H9 (cell line): ENCODE results near the gene ADAMTSL3. TPM values are rescaled to one million over a fixed set of nuclear protein-coding genes. Genes with fewer than 3 reads are reported as not detected.

Source experiments
- DNase-seq: peaks from one replicate; pipeline ENCODE4 v3.0.0-alpha.2; 2017
- H2AFZ ChIP-seq: one replicate; pipeline ENCODE4 v1.6.1; 2013; ENCODE audit warnings: mild to moderate bottlenecking, low read length, control low read depth, moderate library complexity
- H2AK5ac ChIP-seq: 2 replicates; pipeline ENCODE4 v1.6.1; 2013; ENCODE audit warnings: low read length, control low read depth, mixed read lengths; ENCODE audit not compliant: insufficient read length
- H2BK120ac ChIP-seq: one replicate; pipeline ENCODE4 v1.6.1; 2013; ENCODE audit warnings: low read depth, mild to moderate bottlenecking, low read length, control low read depth, inconsistent platforms; ENCODE audit not compliant: poor library complexity, severe bottlenecking
- H2BK12ac ChIP-seq: 2 replicates; pipeline ENCODE4 v1.6.1; 2013; ENCODE audit warnings: low read length, control low read depth, mixed read lengths, low read depth; ENCODE audit not compliant: insufficient read length
- H2BK15ac ChIP-seq: 2 replicates; pipeline ENCODE4 v1.6.1; 2013; ENCODE audit warnings: low read depth, low read length, control low read depth
- H2BK20ac ChIP-seq: one replicate; pipeline ENCODE4 v1.6.1; 2013; ENCODE audit warnings: low read depth, mild to moderate bottlenecking, low read length, control low read depth, inconsistent platforms; ENCODE audit not compliant: poor library complexity, severe bottlenecking
- H2BK5ac ChIP-seq: 2 replicates; pipeline ENCODE4 v1.6.1; 2013; ENCODE audit warnings: low read length, control low read depth, mixed read lengths; ENCODE audit not compliant: insufficient read length
- H3K14ac ChIP-seq: 2 replicates; pipeline ENCODE4 v1.6.1; 2013; ENCODE audit warnings: low read length, control low read depth; ENCODE audit not compliant: insufficient read depth
- H3K18ac ChIP-seq: 2 replicates; pipeline ENCODE4 v1.6.1; 2013; ENCODE audit warnings: low read depth, mild to moderate bottlenecking, mixed read lengths, low read length, control low read depth; ENCODE audit not compliant: insufficient read length
- H3K23ac ChIP-seq: 2 replicates; pipeline ENCODE4 v1.6.1; 2013; ENCODE audit warnings: low read length, control low read depth, mixed read lengths, low read depth; ENCODE audit not compliant: insufficient read length
- H3K23me2 ChIP-seq: 2 replicates; pipeline ENCODE4 v1.6.1; 2013; ENCODE audit warnings: low read depth, mild to moderate bottlenecking, mixed read lengths, low read length, control low read depth; ENCODE audit not compliant: insufficient read length, poor library complexity, severe bottlenecking
- H3K27ac ChIP-seq: 2 replicates; pipeline ENCODE4 v1.5.1; 2013; ENCODE audit warnings: low read length, control low read depth, mixed read lengths, low read depth; ENCODE audit not compliant: insufficient read length
- H3K27me3 ChIP-seq: 2 replicates; pipeline ENCODE4 v1.6.1; 2013; ENCODE audit warnings: low read length, control low read depth, inconsistent platforms; ENCODE audit not compliant: insufficient read depth
- H3K4ac ChIP-seq: 2 replicates; pipeline ENCODE4 v1.6.1; 2013; ENCODE audit warnings: low read depth, mild to moderate bottlenecking, control low read depth, inconsistent platforms, low read length, moderate library complexity
- H3K4me1 ChIP-seq: 2 replicates; pipeline ENCODE4 v1.6.1; 2013; ENCODE audit warnings: low read length, control low read depth, inconsistent platforms; ENCODE audit not compliant: insufficient read depth
- H3K4me2 ChIP-seq: 2 replicates; pipeline ENCODE4 v1.6.1; 2013; ENCODE audit warnings: low read length, control low read depth, mixed read lengths; ENCODE audit not compliant: insufficient read length, insufficient read depth
- H3K56ac ChIP-seq: 2 replicates; pipeline ENCODE4 v1.6.1; 2013; ENCODE audit warnings: low read depth, mild to moderate bottlenecking, mixed read lengths, low read length, control low read depth; ENCODE audit not compliant: insufficient read length
- H3K79me1 ChIP-seq: 2 replicates; pipeline ENCODE4 v1.6.1; 2013; ENCODE audit warnings: low read depth, mild to moderate bottlenecking, moderate library complexity, low read length, control low read depth, inconsistent platforms; ENCODE audit not compliant: insufficient read depth, poor library complexity, severe bottlenecking
- H3K79me2 ChIP-seq: 2 replicates; pipeline ENCODE4 v1.6.1; 2013; ENCODE audit warnings: low read length, control low read depth, inconsistent platforms; ENCODE audit not compliant: insufficient read depth
- H3K9ac ChIP-seq: 2 replicates; pipeline ENCODE4 v1.6.1; 2013; ENCODE audit warnings: low read length, control low read depth, mixed read lengths; ENCODE audit not compliant: insufficient read length; ENCODE audit errors: extremely low read depth
- H3K9me3 ChIP-seq: one replicate; pipeline ENCODE4 v1.6.1; 2013; ENCODE audit warnings: low read depth, low read length, inconsistent platforms; ENCODE audit not compliant: control insufficient read depth
- H3T11ph ChIP-seq: one replicate; pipeline ENCODE4 v1.6.1; 2013; ENCODE audit warnings: mild to moderate bottlenecking, low read length, control low read depth, inconsistent platforms
- H4K20me1 ChIP-seq: one replicate; pipeline ENCODE4 v1.6.1; 2013; ENCODE audit not compliant: control insufficient read depth, insufficient read length, insufficient read depth
- H4K5ac ChIP-seq: 2 replicates; pipeline ENCODE4 v1.6.1; 2013; ENCODE audit warnings: low read depth, mild to moderate bottlenecking, mixed read lengths, low read length, control low read depth; ENCODE audit not compliant: insufficient read length
- H4K8ac ChIP-seq: replicated peaks from 2 replicates; pipeline ENCODE4 v1.6.1; 2013; ENCODE audit warnings: low read length, control low read depth, mixed read lengths, low read depth; ENCODE audit not compliant: insufficient read length
- H4K91ac ChIP-seq: 2 replicates; pipeline ENCODE4 v1.6.1; 2013; ENCODE audit warnings: low read depth, mild to moderate bottlenecking, moderate library complexity, mixed read lengths, low read length, control low read depth; ENCODE audit not compliant: insufficient read length
- H3K27ac Mint-ChIP-seq, 3 experiments: 2 replicates in 2 of 3; 3 replicates in 1 of 3; pipeline ENCODE4 v1.8.0; 2020 to 2021; ENCODE audit warnings: mixed read lengths in 3 of 3, mild to moderate bottlenecking in 1 of 3, moderate library complexity in 1 of 3
- H3K27me3 Mint-ChIP-seq: 2 replicates; pipeline ENCODE4 v1.8.0; 2021; ENCODE audit warnings: low read depth, mild to moderate bottlenecking, moderate library complexity, mixed read lengths
- H3K36me3 Mint-ChIP-seq, 3 experiments: 2 replicates in 2 of 3; 3 replicates in 1 of 3; pipeline ENCODE4 v1.8.0; 2020 to 2021; ENCODE audit warnings: low read depth in 3 of 3, mixed read lengths in 3 of 3; ENCODE audit not compliant: insufficient read depth in 1 of 3
- H3K4me1 Mint-ChIP-seq, 2 experiments: 2 replicates each; pipeline ENCODE4 v1.8.0; 2020; ENCODE audit warnings: mixed read lengths in 2 of 2
- H3K4me3 Mint-ChIP-seq, 2 experiments: 2 replicates in 1 of 2; 3 replicates in 1 of 2; pipeline ENCODE4 v1.8.0; 2020 to 2021; ENCODE audit warnings: mild to moderate bottlenecking in 2 of 2, mixed read lengths in 2 of 2, moderate library complexity in 1 of 2
- H3K9me3 Mint-ChIP-seq, 2 experiments: 2 replicates in 1 of 2; 3 replicates in 1 of 2; pipeline ENCODE4 v1.8.0; 2020; ENCODE audit warnings: mild to moderate bottlenecking in 2 of 2, mixed read lengths in 2 of 2, moderate library complexity in 1 of 2
- CTCF ChIP-seq: fragments of 200-600 bp; sonication (generic); conservative IDR thresholded peaks from 3 replicates; pipeline ENCODE4 v1.8.0; 2021; ENCODE audit warnings: antibody characterized with exemption, mild to moderate bottlenecking
- WGBS: extraction: QIAGEN DNeasy Blood & Tissue Kit; methylation state at CpG from one replicate; pipeline ENCODE4 v1.1.7; 2013; ENCODE audit warnings: missing lambda C conversion rate, low lambda C conversion rate, mixed read lengths; ENCODE audit not compliant: insufficient read length; ENCODE audit errors: extremely low coverage; 5-methylcytosine and 5-hydroxymethylcytosine counted together
- total RNA-seq: library from RNA; stranded (reverse); gene quantifications from 2 replicates; pipeline ENCODE4 v1.2.1, GENCODE V29; 2021

Gene ADAMTSL3
- total RNA-seq, 1 experiment from 2014 or later, result 0.39 TPM

- Histone ChIP-seq H4K20me1 (no peaks in the 10 kb centered on the region), H4K91ac (no peak overlapping the region), H4K5ac (no peak overlapping the region), H3K4me2 (no peak overlapping the region), H2BK20ac (no peak overlapping the region), H3K79me1 (no peaks in the 10 kb centered on the region), H4K8ac (no peak overlapping the region), H2BK15ac (no peak overlapping the region), H3K79me2 (no peaks in the 10 kb centered on the region), H2AFZ (no peak overlapping the region), H3K18ac (no peak overlapping the region), H3K14ac (no peak overlapping the region), H3K9ac (no peak overlapping the region), H3K4ac (no peak overlapping the region), H3K4me1 (no peaks in the 10 kb centered on the region), H2AK5ac (no peak overlapping the region), H3K27ac (no peak overlapping the region), H3K23me2 (no peaks in the 10 kb centered on the region), H3T11ph (no peak overlapping the region), H3K23ac (no peak overlapping the region), H3K27me3 (no peaks in the 10 kb centered on the region), H3K9me3 (no peaks in the 10 kb centered on the region), H2BK12ac (no peak overlapping the region), H2BK120ac (no peak overlapping the region), H2BK5ac (no peak overlapping the region), H3K56ac (no peak overlapping the region)
- TF ChIP-seq CTCF, result no peak
- Mint-ChIP-seq H3K9me3 (peaks cover 11 to 12% of the 10 kb centered on the region in 2 experiments; a peak in 3 of 5 replicates), H3K4me3 (no peak overlapping the region), H3K4me1 (no peaks in the 10 kb centered on the region), H3K27ac (no peak overlapping the region), H3K36me3 (0 out of 7 replicates have a peak, but pooled peaks cover 0 to 7% (median 0%) of the 10 kb centered on the region in 3 experiments), H3K27me3 (peaks cover 2% of the 10 kb centered on the region; the same call in 1 of the 2 replicates)
- WGBS, result no CpG with 5 or more reads among the region's 3 CpGs
- DNase-seq, result no peak
Measured at GRCh38 chr15:83810110-83810509, 156.2 kb downstream of the ADAMTSL3 start.
